ENCODE measurements around the gene TMED6. TPM values are rescaled to one million over a fixed set of nuclear protein-coding genes. Genes with fewer than 3 reads are reported as not detected.

TMED6 gene
- total and polyA plus RNA-seq, 2 of the 8 experiments (the other 6 are each of a cell fraction or from before 2014, with no cell fraction given), result not detected

DNA sequence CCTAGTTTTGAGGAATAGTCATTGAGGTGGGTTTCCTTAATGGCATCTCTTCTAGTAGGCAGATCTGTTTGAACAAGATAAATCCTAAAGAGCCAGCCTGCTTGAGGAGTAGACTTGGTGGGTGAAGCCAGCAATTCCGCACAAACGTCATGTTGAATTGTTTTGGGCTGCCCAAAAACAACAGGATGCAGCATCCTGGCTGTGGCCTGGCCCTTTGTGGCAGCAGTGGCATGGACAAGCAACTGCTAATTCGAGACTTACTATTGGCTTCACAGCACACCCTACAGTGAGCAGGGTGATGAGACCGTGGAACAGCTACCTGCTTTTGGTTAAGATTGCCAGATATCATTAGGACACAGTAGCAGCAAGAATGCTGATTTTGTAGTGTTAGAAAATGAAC is 49.7 kb downstream of the TMED6 start (continued):
- no peak for TF ChIP-seq JUND (IDR thresholded peaks at IDR 0.05; ENCODE audit: low read length)
- TF ChIP-seq ASH2L (IDR thresholded peaks at IDR 0.05; ENCODE audit: low read length), result no peak
